Dermis lymphatic vessel endothelial cell (primary cell): ENCODE measurements around the gene PIP4P1. TPM values are rescaled to one million over a fixed set of nuclear protein-coding genes. Genes with fewer than 3 reads are reported as not detected.

Experiments used
- total RNA-seq: library from RNA; depleted of rRNA; stranded (reverse); fragments of >200 nt; gene quantifications from 2 replicates; pipeline ENCODE4 v1.2.1, GENCODE V29; 2014

The PIP4P1 gene
- total RNA-seq, result 18.3 and 33.3 TPM in 2 replicates

GRCh38 chr14:20461225-20462141 is at the start of gene PIP4P1:
PIP4P1 (minus strand) TSS chr14:20461434; CDS start chr14:20461325, 109 bp downstream.

GRCh38 chr14:20469242-20469889 is 8.1 kb upstream of the PIP4P1 start, which contains the start of gene PNP:
PNP (plus strand) TSS chr14:20469406; CDS start chr14:20469525, 119 bp downstream.

GRCh38 chr14:20454516-20455354 is 6.5 kb downstream of the PIP4P1 start, which contains the start of the genes APEX1 and OSGEP:
APEX1 (plus strand) TSS chr14:20455226; CDS start chr14:20455646, 420 bp downstream.
OSGEP (minus strand) TSS chr14:20454812; CDS start chr14:20454683, 129 bp downstream.

GRCh38 chr14:20435582-20436362 is 25.5 kb downstream of the PIP4P1 start, which contains the start of gene KLHL33:
KLHL33 (minus strand) TSS chr14:20436166; CDS start chr14:20435811, 355 bp downstream.

GRCh38 chr14:20412876-20413743 is 48.1 kb downstream of the PIP4P1 start, which contains the start of gene TEP1:
TEP1 (minus strand) TSS chr14:20413501; CDS start chr14:20408439, 5,062 bp downstream.

Other genes with a start within 250 kb of the PIP4P1 start
- gene OR11H6, start 237.7 kb downstream of the PIP4P1 start, total RNA-seq, result not detected in 2 replicates
- gene OR11H7, start 232.5 kb downstream of the PIP4P1 start, total RNA-seq, result not detected in 2 replicates
- not detected in 2 replicates for gene OR11H4, start 222.1 kb downstream of the PIP4P1 start, total RNA-seq
- gene TTC5, start 155.5 kb downstream of the PIP4P1 start, total RNA-seq, result 21.5 and 25.5 TPM in 2 replicates
- gene CCNB1IP1, start 128.2 kb downstream of the PIP4P1 start, total RNA-seq, result 37.2 and 63.2 TPM in 2 replicates
- gene PARP2, start 117.8 kb downstream of the PIP4P1 start, total RNA-seq, result 3.9 and 4.3 TPM in 2 replicates
- 25.2 and 33.3 TPM in 2 replicates for gene TEP1, start 47.9 kb downstream of the PIP4P1 start, total RNA-seq
- 0.09 and 0.11 TPM in 2 replicates for gene KLHL33, start 25.3 kb downstream of the PIP4P1 start, total RNA-seq
- 50.4 and 53.9 TPM in 2 replicates for gene OSGEP, start 6.6 kb downstream of the PIP4P1 start, total RNA-seq
- 56.7 and 76.1 TPM in 2 replicates for gene APEX1, start 6.2 kb downstream of the PIP4P1 start, total RNA-seq
- 161 and 229 TPM in 2 replicates for gene PNP, start 8.0 kb upstream of the PIP4P1 start, total RNA-seq
- under 0.01 TPM in 1 of 2 replicates, not detected in the other for gene RNASE10, start 44.1 kb upstream of the PIP4P1 start, total RNA-seq
- gene RNASE9, start 99.6 kb upstream of the PIP4P1 start, total RNA-seq, result not detected in 2 replicates
- not detected in 2 replicates for gene RNASE11, start 126.6 kb upstream of the PIP4P1 start, total RNA-seq
- gene RNASE12, start 129.9 kb upstream of the PIP4P1 start, total RNA-seq, result not detected in 2 replicates
- gene OR6S1, start 180.3 kb upstream of the PIP4P1 start, total RNA-seq, result not detected in 2 replicates
- 12.8 and 19.3 TPM in 2 replicates for gene RNASE4, start 223.1 kb upstream of the PIP4P1 start, total RNA-seq
- 3.0 and 6.2 TPM in 2 replicates for gene ANG, start 227.3 kb upstream of the PIP4P1 start, total RNA-seq